ENCODE results near the gene CEMIP.

DNA sequence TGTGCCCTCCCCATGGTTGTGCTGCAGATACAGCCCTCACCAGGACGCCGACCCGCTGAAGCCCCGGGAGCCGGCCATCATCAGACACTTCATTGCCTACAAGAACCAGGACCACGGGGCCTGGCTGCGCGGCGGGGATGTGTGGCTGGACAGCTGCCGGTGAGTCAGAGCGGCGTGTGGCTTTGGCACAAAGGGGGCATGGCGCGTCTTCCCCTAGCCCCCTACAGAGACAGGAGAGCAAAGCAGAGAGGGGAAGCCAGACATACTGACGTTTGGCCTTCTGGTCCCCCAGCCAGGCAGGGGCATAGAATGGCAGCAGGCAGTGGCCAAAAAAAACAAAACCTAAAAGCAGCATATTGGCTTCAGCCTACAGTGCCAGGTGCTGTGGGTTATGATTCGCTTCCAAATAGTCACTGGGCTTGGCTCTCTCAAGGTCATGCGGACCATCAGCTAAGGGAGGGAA, 146.5 kb downstream of the CEMIP start:
- TF ChIP-seq CTCF (IDR thresholded peaks at IDR 0.05) (no peak), POLR2A (IDR thresholded peaks at IDR 0.05) (no peak)
